Transverse colon (tissue), 4 donors: ENCODE measurements around the gene CAB39L. TPM values are rescaled to one million over a fixed set of nuclear protein-coding genes. Genes with fewer than 3 reads are reported as not detected.

Source experiments
- DNase-seq: peaks from one replicate; pipeline ENCODE4 v3.0.0-alpha.2; 2019
- H3K27ac ChIP-seq, 4 donors: fragments of 200-600 bp; sonication (generic); 2 replicates each; pipeline ENCODE4 v1.5.1; 2016 to 2018; ENCODE audit warnings: inconsistent platforms in 4 of 4
- H3K27me3 ChIP-seq: fragments of 200-600 bp; sonication (generic); 2 replicates; pipeline ENCODE4 v1.5.1; 2017; ENCODE audit warnings: inconsistent platforms
- H3K36me3 ChIP-seq, 4 donors: fragments of 200-600 bp; sonication (generic); 2 replicates each; pipeline ENCODE4 v1.5.1; 2017 to 2019; ENCODE audit warnings: inconsistent platforms in 4 of 4
- H3K4me1 ChIP-seq, 4 donors: fragments of 200-600 bp; sonication (generic); 2 replicates each; pipeline ENCODE4 v1.5.1; 2017 to 2020; ENCODE audit warnings: inconsistent platforms in 4 of 4
- H3K4me3 ChIP-seq, 4 donors: fragments of 200-600 bp; sonication (generic); 1 replicate in 1 of 4; 2 replicates in 3 of 4; pipeline versions ENCODE4 v1.5.1 to v1.6.1; 2017 to 2019; ENCODE audit warnings: inconsistent platforms in 4 of 4
- H3K9me3 ChIP-seq, 2 donors: fragments of 200-600 bp; sonication (generic); 2 replicates each; pipeline ENCODE4 v1.5.1; 2017 to 2019; ENCODE audit warnings: inconsistent platforms in 2 of 2
- EP300 ChIP-seq: sonication (generic); formaldehyde crosslinking; IDR thresholded peaks from one replicate; pipeline ENCODE4 v1.6.1; 2017; ENCODE audit warnings: antibody characterized with exemption, low read depth
- POLR2A ChIP-seq: fragments of 450-650 bp; IDR thresholded peaks from one replicate; pipeline ENCODE4 v1.6.1; 2016; ENCODE audit warnings: antibody characterized with exemption, mild to moderate bottlenecking, moderate library complexity
- POLR2AphosphoS5 ChIP-seq, 3 donors: sonication (generic); formaldehyde crosslinking; IDR thresholded peaks; one replicate each; pipeline ENCODE4 v1.6.1; 2016; ENCODE audit warnings: antibody characterized with exemption in 3 of 3
- WGBS, 2 donors: methylation state at CpG; one replicate each; pipeline ENCODE4 v1.1.5; 2018; ENCODE audit warnings: low coverage in 1 of 2; 5-methylcytosine and 5-hydroxymethylcytosine counted together
- in situ Hi-C, 4 donors: fragments of 200-750 bp; cut with MboI; loops; one replicate each; pipeline versions ENCODE4 v1.15.0 to v1.15.1; 2017; ENCODE audit warnings: low sequenced_read_pairs in 3 of 4, low pct_ligation_motif_present in 1 of 4, low pct_unique_long_range_greater_than_20kb in 1 of 4
- intact Hi-C: fragments of 100-400 bp; cut with DNase I; formaldehyde crosslinking; loops from one replicate; pipeline ENCODE4 v1.15.1; 2023; ENCODE audit warnings: low total_unique reads
- total RNA-seq, 4 donors: library from RNA; depleted of rRNA; stranded (reverse); fragments of >200 nt; gene quantifications; one replicate each; pipeline ENCODE4 v1.1.0, GENCODE V29; 2016
- TF ChIP-seq, protein P1 (sequence below), 5 experiments: fragments of 200-600 bp in 3 of 5; fragments of 450-650 bp in 2 of 5; sonication (generic) in 3 of 5; IDR thresholded peaks; 1 replicate in 2 of 5; 2 replicates in 3 of 5; pipeline ENCODE4 v1.5.1; 2016 to 2017; ENCODE audit warnings: antibody characterized with exemption in 5 of 5, inconsistent platforms in 3 of 5, mild to moderate bottlenecking in 2 of 5, moderate library complexity in 1 of 5

Gene CAB39L
- total RNA-seq, 4 donors from 2014 or later, result 23.5 to 36.7 (median 25.4) TPM

- Histone ChIP-seq H3K4me1 (peaks cover 0 to 28% (median 13%) of the 10 kb centered on the region in 4 donors), H3K36me3 (no peaks in the 10 kb centered on the region), H3K27ac (no peak overlapping the region), H3K9me3 (no peaks in the 10 kb centered on the region), H3K27me3 (no peaks in the 10 kb centered on the region), H3K4me3 (no peak overlapping the region)
- in situ Hi-C loops (loop anchor here in 2 of 4 donors (10.0 to 25.0 kb wide), 2 partner anchors 130 to 143 kb away; partner anchors contain the start of gene RCBTB1 (in 1 of the 2)), intact Hi-C loops (no loop called here)
- TF ChIP-seq EP300 (no peak), POLR2A (no peak), POLR2AphosphoS5 (IDR thresholded peaks at IDR 0.05) (no peak)
- TF ChIP-seq, protein P1, sequence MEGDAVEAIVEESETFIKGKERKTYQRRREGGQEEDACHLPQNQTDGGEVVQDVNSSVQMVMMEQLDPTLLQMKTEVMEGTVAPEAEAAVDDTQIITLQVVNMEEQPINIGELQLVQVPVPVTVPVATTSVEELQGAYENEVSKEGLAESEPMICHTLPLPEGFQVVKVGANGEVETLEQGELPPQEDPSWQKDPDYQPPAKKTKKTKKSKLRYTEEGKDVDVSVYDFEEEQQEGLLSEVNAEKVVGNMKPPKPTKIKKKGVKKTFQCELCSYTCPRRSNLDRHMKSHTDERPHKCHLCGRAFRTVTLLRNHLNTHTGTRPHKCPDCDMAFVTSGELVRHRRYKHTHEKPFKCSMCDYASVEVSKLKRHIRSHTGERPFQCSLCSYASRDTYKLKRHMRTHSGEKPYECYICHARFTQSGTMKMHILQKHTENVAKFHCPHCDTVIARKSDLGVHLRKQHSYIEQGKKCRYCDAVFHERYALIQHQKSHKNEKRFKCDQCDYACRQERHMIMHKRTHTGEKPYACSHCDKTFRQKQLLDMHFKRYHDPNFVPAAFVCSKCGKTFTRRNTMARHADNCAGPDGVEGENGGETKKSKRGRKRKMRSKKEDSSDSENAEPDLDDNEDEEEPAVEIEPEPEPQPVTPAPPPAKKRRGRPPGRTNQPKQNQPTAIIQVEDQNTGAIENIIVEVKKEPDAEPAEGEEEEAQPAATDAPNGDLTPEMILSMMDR (IDR thresholded peaks at IDR 0.05), result no peak
- no peak for DNase-seq
- WGBS, 2 donors, result 64 to 81% methylated on average over 2 of the region's 2 CpGs
These were observed 2.0 kb downstream of the CAB39L start for GRCh38 chr13:49441846-49442245.

- TF ChIP-seq POLR2A (no peak), POLR2AphosphoS5 (IDR thresholded peaks at IDR 0.05) (no peak), EP300 (no peak)
- TF ChIP-seq, protein P1 (IDR thresholded peaks at IDR 0.05), result no peak
- no peak overlapping the region for H3K27ac ChIP-seq
- no peak overlapping the region for H3K4me3 ChIP-seq
- in situ Hi-C loops (loop anchor here in 2 of 4 donors (10.0 to 25.0 kb wide), 2 partner anchors 129 to 143 kb away; partner anchors contain the start of gene RCBTB1 (in 1 of the 2)), intact Hi-C loops (no loop called here)
- 98 to 100% methylated on average over 1 to 3 of the region's 3 CpGs for WGBS, 2 donors
- H3K36me3 ChIP-seq, result no peaks in the 10 kb centered on the region
- peaks cover 0 to 23% (median 12%) of the 10 kb centered on the region in 4 donors for H3K4me1 ChIP-seq
- H3K9me3 ChIP-seq, result no peaks in the 10 kb centered on the region
- no peaks in the 10 kb centered on the region for H3K27me3 ChIP-seq
- DNase-seq, result no peak
These were observed 2.6 kb downstream of the CAB39L start for GRCh38 chr13:49441312-49441711.

DNA sequence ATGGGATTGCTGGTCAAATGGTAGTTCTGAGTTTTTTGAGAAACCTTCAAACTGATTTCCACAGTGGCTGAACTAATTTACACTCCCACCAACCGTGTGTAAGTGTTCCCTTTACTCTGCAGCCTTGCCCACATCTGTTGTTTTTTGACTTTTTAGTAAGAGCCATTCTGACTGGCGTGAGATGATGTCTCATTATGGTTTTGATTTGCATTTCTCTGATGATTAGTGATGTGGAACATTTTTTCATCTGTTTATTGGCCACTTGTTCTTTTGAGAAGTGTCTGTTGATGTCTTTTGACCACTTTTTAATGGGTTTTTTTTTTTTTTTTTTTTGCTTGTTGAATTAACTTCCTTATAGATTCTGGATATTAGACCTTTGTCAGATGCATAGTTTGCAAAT is 4.3 kb downstream of the CAB39L start:
- intact Hi-C loops, result no loop called here
- Histone ChIP-seq H3K36me3 (no peaks in the 10 kb centered on the region), H3K4me1 (peaks cover 0 to 8% (median 4%) of the 10 kb centered on the region in 4 donors), H3K27me3 (no peaks in the 10 kb centered on the region), H3K27ac (no peak overlapping the region), H3K9me3 (no peaks in the 10 kb centered on the region), H3K4me3 (no peak overlapping the region)
- no peak for TF ChIP-seq POLR2AphosphoS5 (IDR thresholded peaks at IDR 0.05)
- TF ChIP-seq POLR2A, result no peak
- no peak for TF ChIP-seq EP300
- TF ChIP-seq, protein P1 (IDR thresholded peaks at IDR 0.05), result no peak
- DNase-seq, result no peak
- in situ Hi-C loops, result loop anchor here (5.0 to 25.0 kb wide), 4 partner anchors 127 to 145 kb away; partner anchors contain the start of gene RCBTB1 (in 1 of the 4)
- 65 to 100% methylated on average over 2 of the region's 2 CpGs for WGBS, 2 donors

DNA sequence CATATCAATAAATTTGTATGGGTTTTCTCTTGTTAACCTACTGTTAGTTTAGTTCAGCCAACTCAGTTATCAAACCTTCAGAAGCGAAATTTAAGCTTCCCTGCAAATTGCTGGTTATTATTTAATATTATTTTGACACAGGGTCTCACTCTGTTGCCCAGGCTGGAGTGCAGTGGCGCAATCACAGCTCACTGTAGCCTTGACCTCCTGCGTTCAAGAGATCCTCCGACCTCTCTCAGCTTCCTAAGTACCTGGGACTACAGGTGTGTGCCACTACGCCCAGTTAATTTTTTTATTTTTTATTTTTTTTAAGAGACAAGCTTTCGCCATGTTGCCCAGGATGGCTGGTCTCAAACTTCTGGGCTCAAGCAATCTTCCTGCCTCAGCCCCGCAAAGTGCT is 6.2 kb downstream of the CAB39L start:
- Histone ChIP-seq H3K27ac (no peak overlapping the region), H3K9me3 (no peaks in the 10 kb centered on the region), H3K4me3 (no peak overlapping the region), H3K4me1 (peaks cover 0 to 4% (median under 1%) of the 10 kb centered on the region in 4 donors), H3K36me3 (peaks cover 0 to 1% (median 0%) of the 10 kb centered on the region in 4 donors), H3K27me3 (no peaks in the 10 kb centered on the region)
- in situ Hi-C loops (loop anchor here (5.0 to 25.0 kb wide), 3 partner anchors 125 to 135 kb away; no protein-coding TSS in a partner anchor), intact Hi-C loops (loop anchor here (1.0 kb wide), 1 partner anchor 135 kb away; no protein-coding TSS in a partner anchor)
- TF ChIP-seq, protein P1 (IDR thresholded peaks at IDR 0.05), result no peak
- TF ChIP-seq EP300, result no peak
- no peak for TF ChIP-seq POLR2AphosphoS5 (IDR thresholded peaks at IDR 0.05)
- TF ChIP-seq POLR2A, result no peak
- 87 to 94% methylated on average over 7 of the region's 7 CpGs for WGBS, 2 donors
- no peak for DNase-seq
